Skeletal muscle tissue (tissue), 4 donors: Measurements from ENCODE around the gene MTCH1. TPM values are rescaled to one million over a fixed set of nuclear protein-coding genes. Genes with fewer than 3 reads are reported as not detected.

Experiments
- H3K27ac ChIP-seq: one replicate; pipeline ENCODE4 v1.7.0; 2013; ENCODE audit warnings: mild to moderate bottlenecking, low read depth, low read length, inconsistent platforms
- H3K27me3 ChIP-seq, 3 donors: one replicate each; pipeline ENCODE4 v1.7.0; 2013; ENCODE audit warnings: low read length in 3 of 3; ENCODE audit not compliant: control insufficient read depth in 3 of 3, insufficient read depth in 3 of 3
- H3K36me3 ChIP-seq, 3 donors: one replicate each; pipeline ENCODE4 v1.7.0; 2013; ENCODE audit warnings: low read length in 3 of 3; ENCODE audit not compliant: control insufficient read depth in 3 of 3, insufficient read depth in 3 of 3
- H3K4me1 ChIP-seq, 3 donors: one replicate each; pipeline ENCODE4 v1.7.0; 2013; ENCODE audit warnings: low read length in 3 of 3, mild to moderate bottlenecking in 3 of 3; ENCODE audit not compliant: control insufficient read depth in 3 of 3, insufficient read depth in 3 of 3
- H3K4me3 ChIP-seq, 3 donors: one replicate each; pipeline ENCODE4 v1.7.0; 2013; ENCODE audit warnings: low read length in 3 of 3
- H3K9ac ChIP-seq, 3 donors: one replicate each; pipeline ENCODE4 v1.7.0; 2013; ENCODE audit warnings: low read length in 3 of 3, mild to moderate bottlenecking in 3 of 3, moderate library complexity in 2 of 3, low read depth in 1 of 3
- H3K9me3 ChIP-seq, 3 donors: one replicate each; pipeline ENCODE4 v1.7.0; 2013; ENCODE audit warnings: low read length in 3 of 3; ENCODE audit not compliant: control insufficient read depth in 3 of 3
- total RNA-seq: library from RNA; depleted of rRNA; stranded (reverse); fragments of >200 nt; gene quantifications from one replicate; pipeline ENCODE4 v1.2.3, GENCODE V29; 2014
- donor health status: Osteomylitis.

Gene MTCH1
- total RNA-seq, 1 donor from 2014 or later = 116 TPM

GRCh38 chr6:36929607-36930006 is 56.4 kb downstream of the MTCH1 start:
- Histone ChIP-seq H3K9me3 (no peaks in the 10 kb centered on the region), H3K4me1 (peaks cover 36 to 39% (median 39%) of the 10 kb centered on the region in 3 donors), H3K36me3 (peaks cover 2 to 9% (median 8%) of the 10 kb centered on the region in 3 donors), H3K27me3 (no peaks in the 10 kb centered on the region), H3K4me3 (no peak overlapping the region), H3K9ac (peak overlapping the region in 1 of 3 donors; percentile 1), H3K27ac (peak overlapping the region; percentile 48)

- no peak overlapping the region for H3K9ac ChIP-seq
Measured at GRCh38 chr6:36929152-36929551, 56.8 kb downstream of the MTCH1 start.

GRCh38 chr6:36928547-36928918 is 57.5 kb downstream of the MTCH1 start:
- Histone ChIP-seq H3K27me3 (no peaks in the 10 kb centered on the region), H3K27ac (peak overlapping the region; percentile 64), H3K9me3 (no peaks in the 10 kb centered on the region), H3K36me3 (peaks cover 10 to 19% (median 13%) of the 10 kb centered on the region in 3 donors), H3K4me3 (peak overlapping the region; percentile 44 to 58 (median 57)), H3K9ac (peak overlapping the region; percentile 36 to 69 (median 46)), H3K4me1 (peaks cover 37 to 39% (median 39%) of the 10 kb centered on the region in 3 donors)

More at GRCh38 chr6:36929152-36929551, 56.8 kb downstream of the MTCH1 start:
- peaks cover 5 to 14% (median 12%) of the 10 kb centered on the region in 3 donors for H3K36me3 ChIP-seq
- H3K4me3 ChIP-seq = no peak overlapping the region
- H3K9me3 ChIP-seq = no peaks in the 10 kb centered on the region
- peaks cover 36 to 39% (median 39%) of the 10 kb centered on the region in 3 donors for H3K4me1 ChIP-seq
- H3K27me3 ChIP-seq = no peaks in the 10 kb centered on the region
- peak overlapping the region; percentile 64 for H3K27ac ChIP-seq

GRCh38 chr6:36927691-36928546 is 58.1 kb downstream of the MTCH1 start:
- no peaks in the 10 kb centered on the region for H3K9me3 ChIP-seq
- peak overlapping the region; percentile 44 to 58 (median 57) for H3K4me3 ChIP-seq
- no peaks in the 10 kb centered on the region for H3K27me3 ChIP-seq
- peaks cover 14 to 25% (median 18%) of the 10 kb centered on the region in 3 donors for H3K36me3 ChIP-seq
- peaks cover 38 to 39% (median 39%) of the 10 kb centered on the region in 3 donors for H3K4me1 ChIP-seq
- peak overlapping the region in 2 of 3 donors; percentile 36 to 69 for H3K9ac ChIP-seq
- H3K27ac ChIP-seq = peak overlapping the region; percentile 64

GRCh38 chr6:36926708-36927513 is 59.1 kb downstream of the MTCH1 start:
- peaks cover 38 to 39% (median 39%) of the 10 kb centered on the region in 3 donors for H3K4me1 ChIP-seq
- no peaks in the 10 kb centered on the region for H3K9me3 ChIP-seq
- H3K36me3 ChIP-seq = peaks cover 14 to 25% (median 22%) of the 10 kb centered on the region in 3 donors
- H3K27ac ChIP-seq = peak overlapping the region; percentile 64
- H3K4me3 ChIP-seq = peak overlapping the region in 1 of 3 donors; percentile 58
- no peaks in the 10 kb centered on the region for H3K27me3 ChIP-seq
- peak overlapping the region in 2 of 3 donors; percentile 36 to 69 for H3K9ac ChIP-seq

GRCh38 chr6:36925809-36926208 is 60.2 kb downstream of the MTCH1 start:
- Histone ChIP-seq H3K27me3 (no peaks in the 10 kb centered on the region), H3K27ac (no peak overlapping the region), H3K4me1 (peaks cover 38 to 43% (median 39%) of the 10 kb centered on the region in 3 donors), H3K9ac (no peak overlapping the region), H3K4me3 (no peak overlapping the region), H3K9me3 (no peaks in the 10 kb centered on the region), H3K36me3 (peaks cover 14 to 31% (median 30%) of the 10 kb centered on the region in 3 donors)

- Histone ChIP-seq H3K4me3 (no peak overlapping the region), H3K9ac (no peak overlapping the region), H3K9me3 (no peaks in the 10 kb centered on the region), H3K27ac (no peak overlapping the region), H3K36me3 (peaks cover 17 to 36% (median 35%) of the 10 kb centered on the region in 3 donors), H3K27me3 (no peaks in the 10 kb centered on the region), H3K4me1 (peaks cover 36 to 40% (median 38%) of the 10 kb centered on the region in 3 donors)
Measured at GRCh38 chr6:36924778-36925374, 61.1 kb downstream of the MTCH1 start.

- H3K36me3 ChIP-seq = peaks cover 20 to 42% (median 36%) of the 10 kb centered on the region in 3 donors
- H3K4me3 ChIP-seq = no peak overlapping the region
- H3K27ac ChIP-seq = no peak overlapping the region
- no peaks in the 10 kb centered on the region for H3K9me3 ChIP-seq
- H3K27me3 ChIP-seq = no peaks in the 10 kb centered on the region
- H3K9ac ChIP-seq = no peak overlapping the region
- peaks cover 36 to 39% (median 36%) of the 10 kb centered on the region in 3 donors for H3K4me1 ChIP-seq
Measured at GRCh38 chr6:36924131-36924530, 61.9 kb downstream of the MTCH1 start.

- Histone ChIP-seq H3K9ac (no peak overlapping the region), H3K27ac (peak overlapping the region; percentile 50), H3K4me3 (no peak overlapping the region), H3K4me1 (peaks cover 19 to 26% (median 25%) of the 10 kb centered on the region in 3 donors), H3K27me3 (no peaks in the 10 kb centered on the region), H3K36me3 (peaks cover 24 to 58% (median 55%) of the 10 kb centered on the region in 3 donors), H3K9me3 (no peaks in the 10 kb centered on the region)
Measured at GRCh38 chr6:36920546-36920945, 65.5 kb downstream of the MTCH1 start.
